ENCODE data around the gene DCST1. TPM values are rescaled to one million over a fixed set of nuclear protein-coding genes. Genes with fewer than 3 reads are reported as not detected.
"Not testable (repeated sequence)": the region's sequence is repeated elsewhere in the genome, so short reads cannot be mapped to it uniquely, and the experiment has no call there.

DCST1 gene, protein sequence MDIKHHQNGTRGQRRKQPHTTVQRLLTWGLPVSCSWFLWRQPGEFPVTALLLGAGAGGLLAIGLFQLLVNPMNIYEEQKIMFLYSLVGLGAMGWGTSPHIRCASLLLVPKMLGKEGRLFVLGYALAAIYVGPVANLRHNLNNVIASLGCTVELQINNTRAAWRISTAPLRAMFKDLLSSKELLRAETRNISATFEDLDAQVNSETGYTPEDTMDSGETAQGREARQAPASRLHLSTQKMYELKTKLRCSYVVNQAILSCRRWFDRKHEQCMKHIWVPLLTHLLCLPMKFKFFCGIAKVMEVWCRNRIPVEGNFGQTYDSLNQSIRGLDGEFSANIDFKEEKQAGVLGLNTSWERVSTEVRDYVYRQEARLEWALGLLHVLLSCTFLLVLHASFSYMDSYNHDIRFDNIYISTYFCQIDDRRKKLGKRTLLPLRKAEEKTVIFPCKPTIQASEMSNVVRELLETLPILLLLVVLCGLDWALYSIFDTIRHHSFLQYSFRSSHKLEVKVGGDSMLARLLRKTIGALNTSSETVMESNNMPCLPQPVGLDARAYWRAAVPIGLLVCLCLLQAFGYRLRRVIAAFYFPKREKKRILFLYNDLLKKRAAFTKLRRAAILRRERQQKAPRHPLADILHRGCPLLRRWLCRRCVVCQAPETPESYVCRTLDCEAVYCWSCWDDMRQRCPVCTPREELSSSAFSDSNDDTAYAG
- total RNA-seq: not detected

DNA sequence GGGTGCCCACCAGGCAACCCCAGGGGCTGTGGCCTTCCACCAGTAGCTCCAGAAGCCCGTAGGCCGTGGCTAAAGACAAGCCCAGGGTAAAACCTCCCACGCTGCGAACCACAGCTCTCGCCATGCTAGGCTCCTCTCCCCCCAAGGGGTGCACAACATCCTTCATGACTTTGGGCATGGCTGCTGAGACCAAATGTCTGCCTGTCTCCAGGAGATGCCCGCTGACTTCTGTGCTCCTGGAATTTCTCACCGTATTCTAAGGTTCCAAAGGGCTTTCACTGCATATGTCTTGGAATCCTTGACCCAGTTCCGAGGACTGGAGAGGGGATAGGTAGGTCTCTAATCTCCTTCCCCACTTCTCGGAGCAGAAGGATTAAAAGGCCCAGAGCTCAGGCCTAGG lies at the start of gene DCST1, which contains the start of gene DCST2:
DCST1 (plus strand) TSS at position 301 of the 400 bp plus-strand sequence. CDS start 213 bp downstream, outside the sequence.
DCST2 (minus strand) TSS at position 258 of the 400 bp plus-strand sequence; CDS start at position 178, 80 bp downstream.
- ATAC-seq (replicated peaks): no peak
- H3K27me3 Mint-ChIP-seq: no peaks in the 10 kb centered on the region
- no peaks in the 10 kb centered on the region for H3K36me3 Mint-ChIP-seq (ENCODE audit: low read depth)
- no peaks in the 10 kb centered on the region for H3K9me3 Mint-ChIP-seq
- no peak within 1 kb of the TSS for H3K27ac Mint-ChIP-seq
- no peak within 1 kb of the TSS for H3K4me3 Mint-ChIP-seq
- H3K4me1 Mint-ChIP-seq: no peaks in the 10 kb centered on the region

DNA sequence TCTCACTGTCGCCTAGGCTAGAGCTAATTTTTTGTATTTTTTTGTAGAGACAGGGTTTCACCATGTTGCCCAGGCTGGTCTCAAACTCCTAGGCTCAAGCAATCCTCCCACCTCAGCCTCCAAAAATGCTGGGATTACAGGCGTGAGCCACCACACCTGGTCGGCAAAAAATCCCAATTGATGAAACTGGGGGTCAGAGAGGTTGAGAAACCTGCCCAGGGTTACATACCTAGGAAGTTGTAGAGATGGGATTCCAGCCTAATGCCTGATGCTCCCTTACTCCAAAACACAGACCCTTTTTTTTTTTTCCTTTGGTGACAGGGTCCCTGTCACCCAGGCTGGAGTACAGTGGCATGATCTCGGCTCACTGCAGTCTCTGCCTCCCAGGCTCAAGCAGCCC lies 46.9 kb upstream of the DCST1 start:
- not testable (repeated sequence) for H3K9me3 Mint-ChIP-seq; H3K4me3 Mint-ChIP-seq; ATAC-seq (replicated peaks); H3K27ac Mint-ChIP-seq; H3K27me3 Mint-ChIP-seq; H3K4me1 Mint-ChIP-seq
- peaks cover 69% of the 10 kb centered on the region for H3K36me3 Mint-ChIP-seq (ENCODE audit: low read depth)

DNA sequence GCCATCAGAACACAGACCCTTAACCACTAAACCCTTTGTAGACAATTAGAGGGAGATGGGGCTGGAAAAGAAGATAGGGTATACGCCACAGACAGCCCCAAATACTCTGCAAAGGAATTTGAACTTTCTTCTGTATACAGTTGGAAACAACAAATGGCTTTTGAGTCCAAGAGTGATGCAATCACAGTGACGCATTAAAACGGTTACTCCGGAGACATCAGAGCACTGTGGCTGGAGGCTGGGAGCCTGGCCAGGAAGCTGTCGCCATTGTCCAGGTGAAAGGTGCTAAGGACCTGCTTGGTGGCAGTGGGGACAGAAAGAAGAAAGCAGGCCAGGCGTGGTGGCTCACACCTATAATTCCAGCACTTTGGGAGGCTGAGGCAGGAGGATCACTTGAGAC lies 46.3 kb upstream of the DCST1 start:
- Mint-ChIP-seq H3K4me1 (peaks cover 4% of the 10 kb centered on the region), H3K4me3 (no peak overlapping the region), H3K36me3 (ENCODE audit: low read depth) (peaks cover 72% of the 10 kb centered on the region), H3K27ac (no peak overlapping the region), H3K27me3 (no peaks in the 10 kb centered on the region), H3K9me3 (no peaks in the 10 kb centered on the region)
- no peak for ATAC-seq (replicated peaks)

DNA sequence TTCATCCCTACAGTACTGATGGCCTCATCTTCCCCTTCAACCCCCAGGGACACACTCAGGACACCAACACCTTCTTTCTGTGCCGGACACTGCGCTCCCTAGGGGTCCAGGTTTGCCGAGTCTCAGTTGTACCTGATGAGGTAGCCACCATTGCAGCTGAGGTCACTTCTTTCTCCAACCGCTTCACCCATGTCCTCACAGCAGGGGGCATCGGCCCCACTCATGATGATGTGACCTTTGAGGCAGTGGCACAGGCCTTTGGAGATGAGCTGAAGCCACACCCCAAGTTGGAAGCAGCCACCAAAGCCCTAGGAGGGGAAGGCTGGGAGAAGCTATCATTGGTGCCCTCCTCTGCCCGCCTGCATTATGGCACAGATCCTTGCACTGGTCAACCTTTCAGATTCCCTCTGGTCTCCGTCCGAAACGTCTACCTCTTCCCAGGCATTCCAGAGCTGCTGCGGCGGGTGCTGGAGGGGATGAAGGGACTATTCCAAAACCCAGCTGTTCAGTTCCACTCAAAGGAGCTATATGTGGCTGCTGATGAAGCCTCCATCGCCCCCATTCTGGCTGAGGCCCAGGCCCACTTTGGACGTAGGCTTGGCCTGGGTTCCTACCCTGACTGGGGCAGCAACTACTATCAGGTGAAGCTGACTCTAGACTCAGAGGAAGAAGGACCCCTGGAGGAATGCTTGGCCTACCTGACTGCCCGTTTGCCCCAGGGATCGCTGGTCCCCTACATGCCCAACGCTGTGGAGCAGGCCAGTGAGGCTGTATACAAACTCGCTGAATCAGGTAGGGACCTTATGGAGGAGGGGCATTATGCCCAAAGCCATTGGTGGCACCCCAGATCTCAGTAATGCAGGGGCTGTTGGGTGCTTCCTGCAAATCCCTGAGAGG lies 45.3 kb upstream of the DCST1 start:
- ATAC-seq (replicated peaks): no peak
- Mint-ChIP-seq H3K9me3 (no peaks in the 10 kb centered on the region), H3K4me3 (no peak overlapping the region), H3K27ac (no peak overlapping the region), H3K27me3 (no peaks in the 10 kb centered on the region), H3K36me3 (ENCODE audit: low read depth) (peaks cover 77% of the 10 kb centered on the region), H3K4me1 (peaks cover 4% of the 10 kb centered on the region)

DNA sequence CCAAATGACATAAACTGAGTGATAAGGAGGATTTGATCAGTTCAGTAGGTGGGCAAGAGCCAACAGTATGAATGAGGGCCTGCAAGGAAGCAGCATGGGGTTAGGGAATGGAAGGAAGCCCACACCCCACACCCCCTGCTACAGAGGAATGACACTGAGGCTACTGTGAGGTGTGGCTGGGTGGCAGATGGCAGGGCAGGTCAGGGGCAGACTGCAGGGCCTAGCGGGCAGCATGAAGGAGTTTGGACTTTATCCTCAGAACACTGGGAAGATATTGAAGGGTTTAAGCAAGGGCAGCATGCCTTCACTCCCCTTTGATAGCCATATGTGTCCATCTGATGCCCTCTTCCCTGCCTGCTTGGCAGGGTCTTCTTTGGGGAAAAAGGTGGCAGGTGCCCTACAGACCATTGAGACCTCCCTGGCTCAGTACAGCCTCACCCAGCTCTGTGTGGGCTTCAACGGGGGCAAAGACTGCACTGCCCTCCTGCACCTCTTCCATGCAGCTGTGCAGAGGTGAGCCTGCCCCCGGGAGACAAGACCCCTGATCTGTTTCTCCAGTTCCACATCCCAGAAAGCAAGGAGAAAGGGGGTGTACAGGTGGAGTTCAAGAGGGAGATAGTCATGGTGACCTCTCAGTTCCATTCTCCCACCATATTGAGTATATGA lies 44.3 kb upstream of the DCST1 start:
- peaks cover 72% of the 10 kb centered on the region for H3K36me3 Mint-ChIP-seq (ENCODE audit: low read depth)
- ATAC-seq (replicated peaks): no peak
- H3K9me3 Mint-ChIP-seq: no peaks in the 10 kb centered on the region
- peaks cover 9% of the 10 kb centered on the region for H3K4me1 Mint-ChIP-seq
- no peak overlapping the region for H3K27ac Mint-ChIP-seq
- H3K27me3 Mint-ChIP-seq: no peaks in the 10 kb centered on the region
- no peak overlapping the region for H3K4me3 Mint-ChIP-seq

DNA sequence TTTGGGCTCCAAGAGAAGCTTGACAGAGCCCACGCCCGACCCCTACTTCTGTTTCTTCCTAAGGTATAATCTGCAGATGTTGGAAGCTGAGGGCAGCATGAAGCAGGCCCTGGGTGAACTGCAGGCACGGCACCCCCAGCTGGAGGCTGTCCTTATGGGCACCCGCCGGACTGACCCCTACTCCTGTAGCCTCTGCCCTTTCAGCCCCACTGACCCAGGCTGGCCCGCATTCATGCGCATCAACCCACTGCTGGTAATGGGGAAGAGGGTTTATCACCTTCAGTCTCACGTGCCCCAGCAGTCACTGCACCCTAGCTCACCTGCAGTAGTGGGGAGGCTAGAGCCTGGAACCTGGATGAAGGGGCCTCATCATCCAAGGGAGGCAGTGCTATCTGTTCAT lies 43.3 kb upstream of the DCST1 start:
- Mint-ChIP-seq H3K9me3 (no peaks in the 10 kb centered on the region), H3K27ac (no peak overlapping the region), H3K27me3 (no peaks in the 10 kb centered on the region), H3K36me3 (ENCODE audit: low read depth) (peaks cover 66% of the 10 kb centered on the region), H3K4me3 (no peak overlapping the region), H3K4me1 (peaks cover 14% of the 10 kb centered on the region)
- no peak for ATAC-seq (replicated peaks)

DNA sequence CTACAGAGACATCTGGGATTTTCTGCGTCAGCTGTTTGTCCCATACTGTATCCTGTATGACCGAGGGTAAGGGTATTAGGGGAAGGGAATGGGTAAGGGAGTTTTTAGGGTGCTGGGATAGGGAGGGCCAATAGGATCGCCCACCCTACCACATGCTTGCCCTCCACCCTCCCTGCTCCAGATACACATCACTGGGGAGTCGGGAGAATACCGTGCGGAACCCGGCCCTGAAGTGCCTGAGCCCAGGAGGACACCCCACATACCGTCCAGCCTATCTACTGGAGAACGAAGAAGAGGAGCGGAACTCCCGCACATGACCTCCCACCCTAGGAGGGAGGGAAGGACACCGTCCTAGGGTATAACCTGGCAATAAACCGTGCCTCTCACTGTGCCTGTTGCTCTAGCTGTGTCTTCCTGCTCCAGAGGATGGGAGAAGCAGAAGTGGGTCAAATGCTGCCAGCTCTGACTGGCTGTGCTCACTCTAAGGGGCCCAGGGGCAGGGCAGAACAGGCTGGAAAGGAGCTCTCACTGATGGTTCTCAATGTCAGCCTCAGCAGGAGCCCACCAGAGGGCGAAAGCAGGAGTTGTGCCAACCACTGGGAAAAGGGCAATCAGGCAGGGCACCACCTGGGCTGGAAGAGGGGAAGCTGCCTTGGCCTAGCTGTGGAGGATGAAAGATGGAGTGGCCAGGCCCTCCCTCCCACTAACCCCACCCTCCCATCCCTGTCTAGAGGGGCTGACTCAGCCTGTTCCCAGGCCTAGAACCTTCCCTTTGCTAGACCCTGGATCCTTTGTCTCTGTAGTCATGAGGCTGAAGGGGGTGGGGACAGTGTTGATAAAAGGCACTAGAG lies 40.7 kb upstream of the DCST1 start:
- peaks cover 31% of the 10 kb centered on the region for H3K4me1 Mint-ChIP-seq
- no peaks in the 10 kb centered on the region for H3K9me3 Mint-ChIP-seq
- H3K4me3 Mint-ChIP-seq: no peak overlapping the region
- no peak overlapping the region for H3K27ac Mint-ChIP-seq
- no peak for ATAC-seq (replicated peaks)
- no peaks in the 10 kb centered on the region for H3K27me3 Mint-ChIP-seq
- peaks cover 45% of the 10 kb centered on the region for H3K36me3 Mint-ChIP-seq (ENCODE audit: low read depth)

DNA sequence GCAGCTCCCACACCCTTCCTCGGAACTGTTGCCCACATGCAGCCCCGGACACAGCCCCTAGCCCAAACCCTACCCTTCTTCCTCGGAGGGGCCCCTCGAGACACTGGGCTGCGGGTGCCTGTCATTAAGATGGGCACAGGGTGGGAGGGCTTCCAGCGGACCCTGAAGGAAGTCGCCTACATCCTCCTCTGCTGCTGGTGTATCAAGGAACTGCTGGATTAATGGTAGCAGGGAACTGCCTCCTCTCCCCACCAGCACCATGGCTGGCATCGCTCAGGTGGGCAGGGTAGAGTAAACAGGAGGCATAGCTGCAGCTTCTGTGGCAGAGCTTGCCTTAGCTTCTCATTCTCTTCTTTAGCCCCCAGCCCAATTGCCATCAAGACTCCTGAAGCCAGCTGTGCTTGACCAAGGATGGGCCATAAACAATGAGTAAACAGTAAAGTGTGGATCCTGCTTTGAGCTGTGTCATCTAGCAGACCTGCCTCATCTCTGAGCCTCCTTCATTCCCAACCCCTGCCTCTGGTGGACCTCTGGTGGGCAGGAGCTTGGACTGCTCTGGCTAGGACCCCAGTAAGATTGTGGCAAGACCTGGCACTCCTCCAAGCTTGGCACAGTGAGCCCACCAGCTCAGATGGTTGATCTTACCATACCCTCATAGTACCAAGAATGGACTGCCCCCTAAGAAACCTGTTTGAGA lies 39.9 kb upstream of the DCST1 start, which contains the start of gene LENEP:
LENEP (plus strand) TSS at position 15 of the 697 bp plus-strand sequence; CDS start at position 37, 22 bp downstream.
- Mint-ChIP-seq H3K9me3 (no peaks in the 10 kb centered on the region), H3K27me3 (no peaks in the 10 kb centered on the region), H3K4me3 (no peak within 1 kb of the TSS), H3K4me1 (peaks cover 31% of the 10 kb centered on the region), H3K36me3 (ENCODE audit: low read depth) (peaks cover 37% of the 10 kb centered on the region), H3K27ac (peak within 1 kb of the TSS; percentile 71)
- ATAC-seq (replicated peaks): no peak

DNA sequence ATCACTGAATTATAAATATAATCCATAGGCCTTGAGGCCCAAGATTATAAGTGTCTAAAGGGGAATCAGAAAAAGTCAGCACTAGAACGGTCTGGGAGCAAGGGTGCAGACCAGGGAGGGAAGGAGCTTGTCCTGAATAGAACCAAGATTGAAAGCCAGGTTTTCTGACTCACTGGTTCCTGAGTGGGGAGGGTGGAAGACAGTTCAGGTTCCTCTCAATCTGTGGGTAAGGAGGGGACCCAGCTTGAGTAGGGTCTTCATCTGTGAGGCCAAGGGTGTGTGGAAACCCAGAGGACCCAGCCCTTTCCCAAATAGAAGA lies 39.4 kb upstream of the DCST1 start:
- H3K36me3 Mint-ChIP-seq (ENCODE audit: low read depth): peaks cover 32% of the 10 kb centered on the region
- peak overlapping the region; percentile 71 for H3K27ac Mint-ChIP-seq
- no peak overlapping the region for H3K4me3 Mint-ChIP-seq
- ATAC-seq (replicated peaks): no peak
- peaks cover 31% of the 10 kb centered on the region for H3K4me1 Mint-ChIP-seq
- H3K9me3 Mint-ChIP-seq: no peaks in the 10 kb centered on the region
- no peaks in the 10 kb centered on the region for H3K27me3 Mint-ChIP-seq

DNA sequence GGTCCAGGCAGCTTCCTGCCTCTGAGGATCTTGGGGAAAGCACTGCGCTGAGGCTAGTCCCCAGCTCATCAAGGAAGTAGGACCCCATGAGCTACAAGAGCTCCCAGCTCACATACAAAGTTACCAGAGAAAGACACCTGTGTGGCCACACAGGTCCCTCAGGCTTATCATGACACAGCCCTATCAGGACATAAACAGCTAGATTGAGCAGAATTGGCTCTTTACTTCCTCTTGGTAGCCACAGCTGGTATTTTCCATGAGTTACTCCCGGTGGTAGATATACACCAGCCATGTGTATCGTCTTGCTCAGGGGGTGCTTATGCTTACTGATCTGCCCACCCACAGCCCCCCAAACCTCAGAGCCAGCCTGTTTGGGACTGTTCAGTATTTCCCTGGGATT lies 39.0 kb upstream of the DCST1 start:
- no peak for ATAC-seq (replicated peaks)
- Mint-ChIP-seq H3K27ac (peak overlapping the region; percentile 71), H3K36me3 (ENCODE audit: low read depth) (peaks cover 29% of the 10 kb centered on the region), H3K4me3 (no peak overlapping the region), H3K27me3 (no peaks in the 10 kb centered on the region), H3K9me3 (no peaks in the 10 kb centered on the region), H3K4me1 (peaks cover 31% of the 10 kb centered on the region)

DNA sequence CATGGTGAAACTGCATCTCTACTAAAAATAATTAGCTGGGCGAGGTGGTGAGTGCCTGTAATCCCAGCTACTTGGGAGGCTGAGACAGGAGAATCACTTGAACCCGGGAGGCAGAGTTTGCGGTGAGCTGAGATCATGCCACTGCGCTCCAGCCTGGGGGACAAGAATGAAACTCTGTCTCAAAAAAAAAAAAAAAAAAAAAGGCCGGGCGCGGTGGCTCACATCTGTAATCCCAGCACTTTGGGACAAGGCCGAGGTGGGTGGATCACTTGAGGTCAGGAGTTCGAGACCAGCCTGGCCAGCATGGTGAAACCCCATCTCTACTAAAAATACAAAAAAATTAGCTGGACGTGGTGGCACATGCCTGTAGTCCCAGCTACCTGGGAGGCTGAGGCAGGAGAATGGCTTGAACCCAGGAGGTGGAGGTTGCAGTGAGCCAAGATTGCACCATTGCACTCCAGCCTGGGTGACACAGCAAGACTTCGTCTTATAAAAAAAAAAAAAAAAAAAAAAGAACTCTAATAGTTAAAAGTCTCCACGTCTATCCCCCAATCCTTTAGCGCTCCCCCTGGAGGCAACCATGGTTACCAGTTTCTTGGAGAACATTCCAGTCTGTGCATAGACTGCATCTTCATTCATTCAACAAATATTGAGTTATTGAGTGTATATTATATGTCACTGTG lies 38.2 kb upstream of the DCST1 start:
- H3K27me3 Mint-ChIP-seq; ATAC-seq (replicated peaks); H3K4me3 Mint-ChIP-seq; H3K9me3 Mint-ChIP-seq: not testable (repeated sequence)
- Mint-ChIP-seq H3K4me1 (peaks cover 38% of the 10 kb centered on the region), H3K27ac (peak overlapping the region; percentile 71), H3K36me3 (ENCODE audit: low read depth) (peaks cover 20% of the 10 kb centered on the region)

DNA sequence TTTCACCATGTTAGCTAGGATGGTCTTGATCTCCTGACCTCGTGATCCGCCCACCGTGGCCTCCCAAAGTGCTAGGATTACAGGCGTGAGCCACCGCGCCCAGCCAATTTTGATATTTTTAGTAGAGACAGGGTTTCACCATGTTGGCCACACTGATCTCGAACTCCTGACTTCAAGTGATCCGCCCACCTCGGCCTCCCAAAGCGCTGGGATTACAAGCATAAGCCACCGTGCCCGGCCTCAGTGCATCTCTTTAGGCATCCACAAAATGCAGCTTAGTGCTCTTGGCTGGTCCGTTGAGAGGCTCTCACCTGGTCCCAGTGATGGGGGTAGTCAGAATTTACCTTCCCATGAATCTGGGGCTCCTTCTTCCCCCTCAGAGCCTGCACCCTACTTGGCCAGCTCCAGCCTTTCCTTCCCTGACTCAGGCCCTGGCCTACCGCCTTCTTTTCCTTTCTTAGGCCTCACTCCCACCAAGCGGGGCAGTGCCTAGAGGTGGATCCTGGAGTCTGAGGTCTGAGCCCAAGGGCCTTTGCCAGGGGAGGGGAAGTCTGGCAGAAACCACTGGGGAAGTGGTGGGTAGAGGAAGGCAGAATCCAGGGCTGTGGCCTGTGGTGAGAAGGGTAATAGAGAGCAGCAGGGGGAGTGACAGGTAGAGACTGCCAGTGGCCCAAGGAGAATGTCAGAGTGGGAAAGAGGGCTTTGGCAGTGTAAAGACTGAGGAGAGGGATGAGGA lies 36.5 kb upstream of the DCST1 start:
- H3K4me1 Mint-ChIP-seq: peaks cover 38% of the 10 kb centered on the region
- peaks cover 10% of the 10 kb centered on the region for H3K36me3 Mint-ChIP-seq (ENCODE audit: low read depth)
- no peaks in the 10 kb centered on the region for H3K27me3 Mint-ChIP-seq
- ATAC-seq (replicated peaks): no peak
- peak overlapping the region; percentile 91 for H3K4me3 Mint-ChIP-seq
- H3K27ac Mint-ChIP-seq: peak overlapping the region; percentile 58
- H3K9me3 Mint-ChIP-seq: no peaks in the 10 kb centered on the region

All from activated T-helper 17 cell treated with anti-CD3 and anti-CD28 coated beads, Interleukin-2, amount 50 U/mL, for 72 hours (primary cell).